ENCODE measurements around the gene TBC1D17.

TBC1D17 gene

DNA sequence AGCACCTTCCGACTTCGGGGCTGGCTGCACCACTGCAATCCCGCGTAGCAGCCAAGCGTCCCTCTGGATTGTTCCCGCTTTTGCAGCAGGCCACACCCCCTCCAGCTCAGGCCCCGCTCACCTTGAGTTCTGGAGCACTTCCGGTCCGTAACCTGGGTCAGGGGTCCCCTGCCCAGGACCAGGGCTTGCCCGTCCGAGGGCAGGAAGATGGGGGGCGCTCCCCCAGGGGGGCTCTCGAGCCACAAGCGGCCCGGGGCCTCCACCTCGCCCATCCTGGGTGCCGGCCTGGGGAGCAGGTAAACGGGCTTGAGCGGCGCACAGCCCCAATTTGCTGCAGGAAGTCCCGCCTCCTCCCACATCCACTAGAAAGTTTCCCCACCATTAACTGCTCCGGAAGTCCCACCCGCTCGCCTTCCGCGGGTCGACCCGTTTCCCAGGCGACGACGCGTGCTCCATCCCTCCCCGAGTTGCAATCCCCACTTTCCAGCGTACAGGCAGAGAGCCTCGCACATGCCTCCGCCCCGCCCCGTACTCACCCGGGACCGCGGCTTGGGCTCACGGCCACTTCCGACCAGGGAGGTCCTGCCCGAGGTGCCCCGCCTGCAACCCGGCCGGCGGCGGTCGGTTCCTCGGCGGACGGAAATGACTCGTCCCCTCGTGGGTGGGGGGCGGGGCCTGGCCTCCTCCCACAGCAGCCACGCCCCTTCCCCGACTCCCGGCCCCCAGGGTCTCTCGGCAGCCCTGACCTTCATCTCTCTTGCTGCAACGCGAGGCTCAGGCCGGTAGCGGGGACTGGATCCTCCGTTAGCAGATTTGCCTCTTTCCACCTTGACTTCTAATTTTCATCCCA is 10.3 kb upstream of the TBC1D17 start, which contains the start of gene PNKP:
Gene PNKP, minus strand, starts transcription at position 644 of the 850 bp plus-strand sequence. Its CDS starts 372 bp downstream, at position 272.
- peak; percentile 92 for DNase-seq (ENCODE audit: low read depth)
- TF ChIP-seq CTCF (conservative IDR thresholded peaks at IDR 0.05; ENCODE audit: low read depth, low read length), result no peak
- peak within 1 kb of the TSS; percentile 90 for H3K4me3 ChIP-seq (ENCODE audit: low read depth, low read length)

DNA sequence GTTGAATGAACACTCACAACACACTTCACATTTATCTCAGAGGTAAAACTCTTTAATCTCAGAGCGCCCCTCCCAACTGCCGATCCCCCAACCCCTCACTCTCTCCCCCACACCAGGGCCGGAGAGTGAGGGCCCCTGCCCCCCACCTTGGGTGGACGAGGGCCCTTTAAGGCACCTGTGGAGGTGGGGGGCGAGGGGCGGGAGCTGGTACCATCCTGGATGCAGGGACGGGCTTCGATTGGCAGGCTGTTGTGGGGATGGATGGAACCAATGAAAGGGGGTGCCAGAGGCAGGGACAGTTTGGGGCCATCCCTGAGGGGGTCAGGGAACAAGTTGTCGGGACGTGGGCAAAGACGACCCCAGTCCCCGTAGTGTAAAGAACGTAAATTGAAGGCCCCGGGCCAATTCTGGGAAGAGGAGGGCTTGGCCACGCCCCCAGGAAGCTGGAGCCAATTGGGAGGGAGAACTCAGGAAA is 8.5 kb upstream of the TBC1D17 start:
- DNase-seq (ENCODE audit: low read depth), result no peak
- peak overlapping the region; percentile 48 for H3K4me3 ChIP-seq (ENCODE audit: low read depth, low read length)
- TF ChIP-seq CTCF (conservative IDR thresholded peaks at IDR 0.05; ENCODE audit: low read depth, low read length), result no peak

GRCh38 chr19:49869484-49870308 is 7.8 kb upstream of the TBC1D17 start:
- peak; percentile 100 for DNase-seq (ENCODE audit: low read depth)
- H3K4me3 ChIP-seq (ENCODE audit: low read depth, low read length), result peak overlapping the region; percentile 60
- peak; percentile 1 for TF ChIP-seq CTCF (conservative IDR thresholded peaks at IDR 0.05; ENCODE audit: low read depth, low read length)

GRCh38 chr19:49870309-49870901 is 7.1 kb upstream of the TBC1D17 start:
- H3K4me3 ChIP-seq (ENCODE audit: low read depth, low read length), result peak overlapping the region; percentile 60
- no peak for TF ChIP-seq CTCF (conservative IDR thresholded peaks at IDR 0.05; ENCODE audit: low read depth, low read length)
- no peak for DNase-seq (ENCODE audit: low read depth)

- no peak for TF ChIP-seq CTCF (conservative IDR thresholded peaks at IDR 0.05; ENCODE audit: low read depth, low read length)
- H3K4me3 ChIP-seq (ENCODE audit: low read depth, low read length), result no peak overlapping the region
- DNase-seq (ENCODE audit: low read depth), result no peak
Measured at GRCh38 chr19:49871349-49871985, 6.0 kb upstream of the TBC1D17 start.
